Uterus (tissue), 4 donors: ENCODE measurements around the gene SLC35D3. TPM values are rescaled to one million over a fixed set of nuclear protein-coding genes. Genes with fewer than 3 reads are reported as not detected.
"Not testable (repeated sequence)": the region's sequence is repeated elsewhere in the genome, so short reads cannot be mapped to it uniquely, and the experiment has no call there.

Source experiments
- DNase-seq, 2 donors: peaks; one replicate each; pipeline ENCODE4 v3.0.0-alpha.2; 2019 to 2020
- H3K27ac ChIP-seq, 2 donors: fragments of 200-600 bp; sonication (generic); 1 replicate in 1 of 2; 2 replicates in 1 of 2; pipeline ENCODE4 v1.5.1; 2016 to 2018
- H3K27me3 ChIP-seq, 2 donors: fragments of 200-600 bp; sonication (generic); one replicate each; pipeline ENCODE4 v1.5.1; 2018 to 2019; ENCODE audit warnings: control low read depth in 1 of 2
- H3K36me3 ChIP-seq, 2 donors: fragments of 200-600 bp; sonication (generic); one replicate each; pipeline ENCODE4 v1.5.1; 2019; ENCODE audit warnings: control low read depth in 1 of 2
- H3K4me1 ChIP-seq, 2 donors: fragments of 200-600 bp; sonication (generic); one replicate each; pipeline ENCODE4 v1.5.1; 2018 to 2019; ENCODE audit warnings: control low read depth in 1 of 2
- H3K4me3 ChIP-seq, 2 donors: fragments of 200-600 bp; sonication (generic); 1 replicate in 1 of 2; 2 replicates in 1 of 2; pipeline ENCODE4 v1.5.1; 2018 to 2019; ENCODE audit warnings: mild to moderate bottlenecking in 1 of 2
- H3K9me3 ChIP-seq, 2 donors: fragments of 200-600 bp; sonication (generic); one replicate each; pipeline ENCODE4 v1.5.1; 2019; ENCODE audit warnings: control low read depth in 1 of 2
- POLR2A ChIP-seq, 2 donors: fragments of 450-650 bp; IDR thresholded peaks; one replicate each; pipeline ENCODE4 v1.6.1; 2016; ENCODE audit warnings: antibody characterized with exemption in 2 of 2, mild to moderate bottlenecking in 1 of 2, moderate library complexity in 1 of 2
- intact Hi-C: fragments of 100-400 bp; cut with DNase I; formaldehyde crosslinking; loops from one replicate; pipeline ENCODE4 v1.15.1; 2023; ENCODE audit warnings: low total_unique reads
- total RNA-seq, 4 donors: library from RNA; depleted of rRNA in 3 of 4; stranded (reverse); fragments of >200 nt in 3 of 4; gene quantifications; one replicate each; pipeline versions ENCODE4 v1.1.0 to v1.2.4, GENCODE V29; 2014 to 2023
- TF ChIP-seq, protein P1 (sequence below), 4 experiments: fragments of 200-600 bp in 2 of 4; fragments of 450-650 bp in 2 of 4; sonication (generic) in 2 of 4; IDR thresholded peaks; one replicate each; pipeline ENCODE4 v1.5.1; 2016 to 2019; ENCODE audit warnings: antibody characterized with exemption in 4 of 4, mild to moderate bottlenecking in 2 of 4, moderate library complexity in 1 of 4
- donor health status: DM: yes; HTN: yes; CAD: no.

SLC35D3 gene
- total RNA-seq, 4 donors from 2014 or later: not detected

DNA sequence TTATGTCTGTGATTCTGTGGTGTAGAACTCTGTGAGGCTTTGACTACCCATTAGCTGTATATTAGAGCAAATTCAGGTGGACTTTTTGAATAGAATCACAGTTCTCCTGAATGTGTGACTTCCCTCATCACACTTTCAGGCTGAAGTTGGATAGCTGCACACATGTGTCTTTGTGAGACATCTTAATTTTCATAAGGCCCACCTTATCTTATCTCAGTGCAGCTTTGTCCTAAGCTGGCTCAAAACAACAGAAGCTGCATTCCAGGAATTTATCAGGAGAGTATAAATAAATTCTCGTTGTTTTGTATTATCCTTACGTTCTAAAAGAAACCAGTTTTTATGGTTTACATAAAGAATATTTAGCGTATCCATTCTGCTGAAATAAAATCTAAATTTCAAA is 26.2 kb upstream of the SLC35D3 start:
- Histone ChIP-seq H3K9me3 (no peaks in the 10 kb centered on the region), H3K36me3 (no peaks in the 10 kb centered on the region), H3K27me3 (no peaks in the 10 kb centered on the region), H3K4me3 (no peak overlapping the region), H3K4me1 (no peaks in the 10 kb centered on the region), H3K27ac (no peak overlapping the region)
- TF ChIP-seq, protein P1, sequence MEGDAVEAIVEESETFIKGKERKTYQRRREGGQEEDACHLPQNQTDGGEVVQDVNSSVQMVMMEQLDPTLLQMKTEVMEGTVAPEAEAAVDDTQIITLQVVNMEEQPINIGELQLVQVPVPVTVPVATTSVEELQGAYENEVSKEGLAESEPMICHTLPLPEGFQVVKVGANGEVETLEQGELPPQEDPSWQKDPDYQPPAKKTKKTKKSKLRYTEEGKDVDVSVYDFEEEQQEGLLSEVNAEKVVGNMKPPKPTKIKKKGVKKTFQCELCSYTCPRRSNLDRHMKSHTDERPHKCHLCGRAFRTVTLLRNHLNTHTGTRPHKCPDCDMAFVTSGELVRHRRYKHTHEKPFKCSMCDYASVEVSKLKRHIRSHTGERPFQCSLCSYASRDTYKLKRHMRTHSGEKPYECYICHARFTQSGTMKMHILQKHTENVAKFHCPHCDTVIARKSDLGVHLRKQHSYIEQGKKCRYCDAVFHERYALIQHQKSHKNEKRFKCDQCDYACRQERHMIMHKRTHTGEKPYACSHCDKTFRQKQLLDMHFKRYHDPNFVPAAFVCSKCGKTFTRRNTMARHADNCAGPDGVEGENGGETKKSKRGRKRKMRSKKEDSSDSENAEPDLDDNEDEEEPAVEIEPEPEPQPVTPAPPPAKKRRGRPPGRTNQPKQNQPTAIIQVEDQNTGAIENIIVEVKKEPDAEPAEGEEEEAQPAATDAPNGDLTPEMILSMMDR (IDR thresholded peaks at IDR 0.05): no peak
- no peak for TF ChIP-seq POLR2A (IDR thresholded peaks at IDR 0.05)
- no peak for DNase-seq
- intact Hi-C loops: no loop called here

DNA sequence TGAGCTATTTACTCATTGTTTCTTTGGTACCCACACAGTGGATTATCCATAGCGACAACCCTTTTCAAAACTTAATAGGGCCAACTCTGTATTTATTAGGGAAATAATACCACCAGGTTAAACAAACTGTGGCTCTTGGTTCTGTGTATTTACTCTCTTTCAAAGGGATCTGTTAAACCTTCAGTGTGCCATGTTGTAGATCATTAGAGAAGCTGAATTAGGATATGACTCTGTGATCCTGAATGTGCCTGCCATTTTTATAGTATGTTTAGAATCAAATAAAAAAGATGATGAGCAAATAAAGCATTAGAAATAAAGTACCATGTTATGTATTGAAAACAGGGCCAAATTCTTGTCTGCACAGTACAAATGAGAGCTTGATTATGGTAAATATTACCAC is 25.0 kb upstream of the SLC35D3 start:
- H3K4me3 ChIP-seq: no peak overlapping the region
- no peak overlapping the region for H3K27ac ChIP-seq
- H3K9me3 ChIP-seq: no peaks in the 10 kb centered on the region
- intact Hi-C loops: no loop called here
- H3K36me3 ChIP-seq: no peaks in the 10 kb centered on the region
- no peaks in the 10 kb centered on the region for H3K4me1 ChIP-seq
- H3K27me3 ChIP-seq: no peaks in the 10 kb centered on the region
- no peak for TF ChIP-seq POLR2A (IDR thresholded peaks at IDR 0.05)
- TF ChIP-seq, protein P1 (IDR thresholded peaks at IDR 0.05): no peak
- no peak for DNase-seq

DNA sequence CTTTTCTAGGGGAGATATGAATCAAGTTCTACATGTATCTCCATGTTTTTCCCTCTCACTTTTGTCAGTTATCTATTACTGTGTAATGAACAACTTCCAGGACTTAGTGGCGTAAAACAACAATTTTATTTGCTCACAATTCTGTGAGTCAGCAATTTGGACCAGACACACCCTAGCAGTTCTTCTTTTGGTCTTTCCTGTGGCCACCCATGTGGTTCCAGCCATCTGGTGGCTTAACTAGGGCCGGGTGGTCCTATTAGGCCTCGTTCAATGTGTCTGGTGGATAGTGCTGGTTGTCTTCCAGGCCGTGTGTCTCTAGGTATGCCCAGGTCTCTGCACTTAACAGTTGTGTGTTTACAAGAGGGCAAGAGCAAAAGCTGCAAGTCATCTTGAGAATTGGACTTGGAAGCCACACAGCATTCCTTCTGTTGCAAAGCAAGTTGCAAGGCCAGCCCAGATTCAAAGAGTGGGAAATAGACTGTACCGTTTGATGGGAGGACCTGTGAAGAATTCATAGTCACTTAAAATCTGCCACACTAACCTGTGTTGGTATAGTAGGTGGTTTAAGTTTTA is 20.8 kb upstream of the SLC35D3 start:
- Histone ChIP-seq H3K27me3 (no peaks in the 10 kb centered on the region), H3K4me3 (no peak overlapping the region), H3K4me1 (no peaks in the 10 kb centered on the region), H3K27ac (no peak overlapping the region), H3K9me3 (no peaks in the 10 kb centered on the region), H3K36me3 (no peaks in the 10 kb centered on the region)
- DNase-seq: no peak
- intact Hi-C loops: no loop called here
- TF ChIP-seq, protein P1 (IDR thresholded peaks at IDR 0.05): no peak
- TF ChIP-seq POLR2A (IDR thresholded peaks at IDR 0.05): no peak

DNA sequence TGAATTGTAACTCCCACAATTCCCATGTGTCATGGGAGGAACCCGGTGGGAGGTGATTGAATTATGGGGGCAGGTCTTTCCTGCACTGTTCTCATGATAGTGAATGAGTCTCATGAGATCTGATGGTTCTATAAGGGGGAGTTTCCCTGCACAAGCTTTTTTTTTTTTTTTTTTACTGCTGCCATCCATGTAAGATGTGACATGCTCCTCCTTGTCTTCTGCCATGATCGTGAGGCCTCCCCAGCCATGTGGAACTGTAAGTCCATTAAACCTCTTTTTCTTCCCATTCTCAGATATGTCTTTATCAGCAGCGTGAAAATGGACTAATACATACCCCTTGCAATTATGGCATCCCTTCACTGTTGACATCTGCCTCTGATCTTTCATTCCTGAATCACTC is 17.6 kb upstream of the SLC35D3 start:
- H3K4me1 ChIP-seq, H3K27ac ChIP-seq, H3K27me3 ChIP-seq, H3K36me3 ChIP-seq, DNase-seq, intact Hi-C loops, H3K4me3 ChIP-seq, H3K9me3 ChIP-seq: not testable (repeated sequence)

DNA sequence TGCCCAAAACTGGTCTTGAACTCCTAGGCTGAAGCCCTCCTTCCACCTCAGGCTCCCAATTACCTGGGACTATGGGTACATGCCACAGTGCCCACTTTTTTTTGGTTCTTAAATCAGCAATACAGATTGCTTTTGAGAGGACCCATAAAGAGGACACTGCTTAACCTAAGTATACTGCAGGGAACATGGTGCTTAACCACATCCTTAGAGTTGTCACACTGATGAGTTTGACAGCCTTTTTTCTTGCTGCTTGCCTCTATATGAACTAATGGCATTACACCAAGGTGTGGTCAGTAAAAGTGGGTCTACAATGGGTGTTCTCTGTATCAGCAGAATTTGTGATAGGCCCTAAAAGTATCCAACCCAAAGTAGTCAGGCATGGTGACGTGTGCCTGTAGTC is 7.2 kb upstream of the SLC35D3 start:
- H3K27me3 ChIP-seq: no peaks in the 10 kb centered on the region
- DNase-seq: no peak
- H3K36me3 ChIP-seq: no peaks in the 10 kb centered on the region
- no peak for TF ChIP-seq POLR2A (IDR thresholded peaks at IDR 0.05)
- TF ChIP-seq, protein P1 (IDR thresholded peaks at IDR 0.05): no peak
- no peaks in the 10 kb centered on the region for H3K9me3 ChIP-seq
- H3K4me1 ChIP-seq: no peaks in the 10 kb centered on the region
- H3K4me3 ChIP-seq: no peak overlapping the region
- intact Hi-C loops: no loop called here
- H3K27ac ChIP-seq: no peak overlapping the region

DNA sequence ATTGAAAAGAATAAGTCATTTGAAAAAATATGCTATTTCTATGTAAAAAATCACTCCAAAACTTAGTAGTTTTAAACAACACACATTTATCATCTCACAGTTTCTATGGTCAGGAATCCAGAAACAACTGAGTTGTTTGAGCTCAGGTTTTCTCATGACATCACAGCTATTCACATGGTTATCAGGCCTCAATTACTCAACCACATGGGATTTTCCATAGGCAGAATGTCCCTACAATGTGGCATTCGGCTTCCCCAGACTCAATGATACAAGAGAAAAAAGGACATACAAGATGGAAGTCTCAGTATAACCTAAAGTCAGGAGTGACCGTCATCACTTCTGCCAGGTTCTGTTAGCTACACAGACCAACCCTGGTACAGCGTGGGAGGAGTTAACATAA is 3.4 kb upstream of the SLC35D3 start:
- H3K9me3 ChIP-seq: no peaks in the 10 kb centered on the region
- peaks cover 0 to 14% of the 10 kb centered on the region in 2 donors for H3K4me1 ChIP-seq
- intact Hi-C loops: no loop called here
- H3K4me3 ChIP-seq: no peak overlapping the region
- peaks cover 10 to 19% of the 10 kb centered on the region in 2 donors for H3K27me3 ChIP-seq
- no peak for DNase-seq
- no peak overlapping the region for H3K27ac ChIP-seq
- TF ChIP-seq, protein P1 (IDR thresholded peaks at IDR 0.05): no peak
- TF ChIP-seq POLR2A (IDR thresholded peaks at IDR 0.05): no peak
- H3K36me3 ChIP-seq: no peaks in the 10 kb centered on the region
